KMS-11 (cell line): ENCODE data around the gene CLTB.

Experiments
- H2AFZ ChIP-seq: fragments of 200-600 bp; sonication (generic); 2 replicates; pipeline ENCODE4 v1.6.1; 2016; ENCODE audit warnings: antibody characterized with exemption, mixed run types, low read depth
- H3K27ac ChIP-seq: fragments of 200-600 bp; sonication (generic); 2 replicates; pipeline ENCODE4 v1.6.1; 2016; ENCODE audit warnings: mild to moderate bottlenecking, mixed run types
- H3K27me3 ChIP-seq: fragments of 200-600 bp; sonication (generic); 2 replicates; pipeline ENCODE4 v1.6.1; 2017; ENCODE audit warnings: mild to moderate bottlenecking, low read depth, mixed run types, moderate library complexity; ENCODE audit not compliant: insufficient read depth
- H3K36me3 ChIP-seq: fragments of 200-600 bp; sonication (generic); 2 replicates; pipeline ENCODE4 v1.6.1; 2017; ENCODE audit warnings: mild to moderate bottlenecking, mixed run types; ENCODE audit not compliant: insufficient read depth
- H3K4me1 ChIP-seq: fragments of 200-600 bp; sonication (generic); 2 replicates; pipeline ENCODE4 v1.6.1; 2016; ENCODE audit warnings: mild to moderate bottlenecking, low read depth, mixed run types; ENCODE audit not compliant: poor library complexity, severe bottlenecking
- H3K4me2 ChIP-seq: fragments of 200-600 bp; sonication (generic); 2 replicates; pipeline ENCODE4 v1.7.0; 2016; ENCODE audit warnings: mild to moderate bottlenecking, mixed run types
- H3K4me3 ChIP-seq: fragments of 200-600 bp; sonication (generic); IDR thresholded peaks from 2 replicates; pipeline ENCODE4 v1.6.1; 2017; ENCODE audit warnings: low read depth, low read length, mixed read lengths; ENCODE audit not compliant: insufficient read depth
- H3K79me2 ChIP-seq: fragments of 200-600 bp; sonication (generic); 2 replicates; pipeline ENCODE4 v1.6.1; 2016; ENCODE audit warnings: low read depth, mixed run types; ENCODE audit not compliant: insufficient read depth
- H3K9ac ChIP-seq: fragments of 200-600 bp; sonication (generic); 2 replicates; pipeline ENCODE4 v1.6.1; 2016; ENCODE audit warnings: mild to moderate bottlenecking, mixed run types
- H4K20me1 ChIP-seq: fragments of 200-600 bp; sonication (generic); 2 replicates; pipeline ENCODE4 v1.6.1; 2016; ENCODE audit warnings: mild to moderate bottlenecking, mixed run types; ENCODE audit not compliant: insufficient read depth
- TF ChIP-seq, protein P1 (sequence below): fragments of 200-600 bp; sonication (generic); conservative IDR thresholded peaks from 2 replicates; pipeline ENCODE4 v1.6.1; 2017; ENCODE audit warnings: low read depth, mild to moderate bottlenecking, antibody characterized with exemption, low read length, moderate library complexity, mixed read lengths

Gene CLTB

DNA sequence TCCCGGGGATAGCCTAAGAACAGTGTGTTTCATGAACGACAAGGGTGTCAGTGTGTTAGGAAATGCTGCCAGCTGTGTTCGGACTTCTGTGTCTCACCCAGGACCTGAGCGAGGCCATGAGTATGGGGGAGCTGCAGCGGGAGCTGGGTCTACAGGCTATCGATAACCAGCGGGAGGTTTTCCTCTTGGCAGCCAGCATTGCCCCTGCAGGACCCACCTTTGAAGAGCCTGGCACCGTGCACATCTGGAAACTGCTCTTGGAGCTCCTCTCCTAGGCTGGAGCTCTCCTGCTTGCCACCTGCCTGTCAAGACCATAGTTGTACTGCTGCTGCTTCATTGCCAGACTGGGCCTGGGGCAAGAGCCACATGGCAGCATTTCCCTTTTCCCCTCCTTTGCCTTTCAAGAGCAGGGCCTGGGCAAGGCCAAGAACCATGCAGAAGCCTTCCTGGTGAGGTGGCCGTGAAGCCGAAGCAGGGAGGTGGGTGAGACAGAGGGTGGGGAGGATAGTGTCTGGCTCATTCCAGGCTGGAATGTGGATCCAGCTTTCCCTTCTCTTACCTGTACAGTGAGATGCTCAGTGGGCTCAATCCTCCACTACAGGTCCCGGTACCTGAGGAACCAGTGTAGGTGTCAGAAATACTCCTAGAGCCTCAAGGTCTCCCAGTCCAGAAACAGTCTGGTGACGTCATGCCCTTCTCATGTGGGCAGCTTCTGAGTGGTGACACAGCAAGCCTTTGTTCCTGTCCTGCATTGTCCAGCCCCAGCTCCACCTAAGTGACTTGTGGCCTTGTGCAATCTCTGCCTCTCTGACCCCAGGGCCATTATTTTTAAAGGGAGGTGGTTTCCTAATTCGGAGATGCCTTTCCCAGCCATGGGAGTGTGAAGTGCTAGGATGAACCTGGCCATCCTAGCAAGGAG is 44.5 kb downstream of the CLTB start:
- Histone ChIP-seq H4K20me1 (no peaks in the 10 kb centered on the region), H3K4me2 (no peak overlapping the region), H3K9ac (no peak overlapping the region), H3K36me3 (no peaks in the 10 kb centered on the region), H3K27ac (no peak overlapping the region), H3K4me1 (no peaks in the 10 kb centered on the region), H3K4me3 (no peak overlapping the region), H2AFZ (no peak overlapping the region), H3K79me2 (no peaks in the 10 kb centered on the region), H3K27me3 (no peaks in the 10 kb centered on the region)
- TF ChIP-seq, protein P1, sequence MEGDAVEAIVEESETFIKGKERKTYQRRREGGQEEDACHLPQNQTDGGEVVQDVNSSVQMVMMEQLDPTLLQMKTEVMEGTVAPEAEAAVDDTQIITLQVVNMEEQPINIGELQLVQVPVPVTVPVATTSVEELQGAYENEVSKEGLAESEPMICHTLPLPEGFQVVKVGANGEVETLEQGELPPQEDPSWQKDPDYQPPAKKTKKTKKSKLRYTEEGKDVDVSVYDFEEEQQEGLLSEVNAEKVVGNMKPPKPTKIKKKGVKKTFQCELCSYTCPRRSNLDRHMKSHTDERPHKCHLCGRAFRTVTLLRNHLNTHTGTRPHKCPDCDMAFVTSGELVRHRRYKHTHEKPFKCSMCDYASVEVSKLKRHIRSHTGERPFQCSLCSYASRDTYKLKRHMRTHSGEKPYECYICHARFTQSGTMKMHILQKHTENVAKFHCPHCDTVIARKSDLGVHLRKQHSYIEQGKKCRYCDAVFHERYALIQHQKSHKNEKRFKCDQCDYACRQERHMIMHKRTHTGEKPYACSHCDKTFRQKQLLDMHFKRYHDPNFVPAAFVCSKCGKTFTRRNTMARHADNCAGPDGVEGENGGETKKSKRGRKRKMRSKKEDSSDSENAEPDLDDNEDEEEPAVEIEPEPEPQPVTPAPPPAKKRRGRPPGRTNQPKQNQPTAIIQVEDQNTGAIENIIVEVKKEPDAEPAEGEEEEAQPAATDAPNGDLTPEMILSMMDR = no peak

DNA sequence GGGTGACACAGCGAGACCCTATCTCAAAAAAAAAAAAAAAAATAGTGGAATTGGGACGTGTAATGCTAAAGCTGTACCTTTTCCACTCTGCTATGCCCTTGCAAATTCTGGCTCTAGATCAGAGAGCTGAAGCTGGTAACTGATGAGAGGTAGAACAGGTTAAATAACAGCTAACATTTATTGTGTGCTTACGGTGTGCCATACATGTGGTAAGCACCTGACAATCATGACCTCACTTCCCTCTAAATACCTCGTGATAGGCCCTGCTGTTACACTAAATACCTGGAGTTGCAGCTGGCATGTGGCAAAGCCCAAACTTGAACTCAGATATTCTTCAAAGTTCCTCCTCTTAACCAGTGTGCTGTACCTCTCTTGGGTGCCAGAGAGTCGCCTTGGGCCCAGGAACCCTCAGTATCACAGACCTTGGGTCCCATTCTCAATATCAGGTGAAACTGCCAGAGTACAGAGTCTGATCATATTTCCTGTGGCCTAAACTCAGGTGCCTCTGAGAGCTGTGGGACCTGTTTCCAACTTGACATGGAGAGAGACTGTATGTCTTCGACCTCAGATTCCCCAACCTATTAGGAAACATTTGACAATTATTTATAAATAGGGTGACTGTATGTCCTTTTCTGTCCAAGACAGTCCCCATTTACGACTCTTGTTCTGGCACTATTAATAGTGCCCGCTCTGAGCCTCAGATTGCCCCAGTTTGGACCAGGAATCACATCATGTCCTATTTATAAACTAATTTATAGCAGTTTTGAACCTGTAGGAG is 46.2 kb downstream of the CLTB start:
- no peak overlapping the region for H3K27ac ChIP-seq
- H3K4me1 ChIP-seq = no peaks in the 10 kb centered on the region
- no peaks in the 10 kb centered on the region for H3K36me3 ChIP-seq
- H3K4me3 ChIP-seq = no peak overlapping the region
- H3K27me3 ChIP-seq = no peaks in the 10 kb centered on the region
- H4K20me1 ChIP-seq = no peaks in the 10 kb centered on the region
- no peak overlapping the region for H2AFZ ChIP-seq
- no peaks in the 10 kb centered on the region for H3K79me2 ChIP-seq
- TF ChIP-seq, protein P1 = no peak
- no peak overlapping the region for H3K9ac ChIP-seq
- no peak overlapping the region for H3K4me2 ChIP-seq

DNA sequence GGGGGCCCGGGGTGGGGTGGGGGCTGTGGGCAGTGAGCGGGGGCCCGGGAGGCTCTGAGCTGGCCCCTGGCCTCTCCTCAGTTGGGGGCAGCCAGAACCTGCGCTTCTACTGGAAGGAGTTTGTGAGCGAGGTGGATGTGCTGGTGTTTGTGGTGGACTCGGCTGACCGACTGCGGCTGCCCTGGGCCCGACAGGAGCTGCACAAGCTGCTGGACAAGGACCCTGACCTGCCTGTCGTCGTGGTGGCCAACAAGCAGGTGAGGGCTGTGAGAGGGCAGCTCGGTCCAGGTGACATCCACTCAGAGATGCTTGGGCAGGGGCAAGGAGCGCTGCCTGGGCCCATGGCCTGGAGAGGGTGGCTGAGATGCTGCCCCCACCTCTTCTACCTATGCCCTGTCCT is 47.6 kb downstream of the CLTB start:
- Histone ChIP-seq H3K9ac (no peak overlapping the region), H3K36me3 (no peaks in the 10 kb centered on the region), H3K79me2 (no peaks in the 10 kb centered on the region), H3K4me3 (no peak overlapping the region), H3K4me1 (no peaks in the 10 kb centered on the region), H4K20me1 (no peaks in the 10 kb centered on the region), H3K27me3 (no peaks in the 10 kb centered on the region), H3K27ac (no peak overlapping the region), H3K4me2 (no peak overlapping the region), H2AFZ (no peak overlapping the region)
- TF ChIP-seq, protein P1 = no peak

DNA sequence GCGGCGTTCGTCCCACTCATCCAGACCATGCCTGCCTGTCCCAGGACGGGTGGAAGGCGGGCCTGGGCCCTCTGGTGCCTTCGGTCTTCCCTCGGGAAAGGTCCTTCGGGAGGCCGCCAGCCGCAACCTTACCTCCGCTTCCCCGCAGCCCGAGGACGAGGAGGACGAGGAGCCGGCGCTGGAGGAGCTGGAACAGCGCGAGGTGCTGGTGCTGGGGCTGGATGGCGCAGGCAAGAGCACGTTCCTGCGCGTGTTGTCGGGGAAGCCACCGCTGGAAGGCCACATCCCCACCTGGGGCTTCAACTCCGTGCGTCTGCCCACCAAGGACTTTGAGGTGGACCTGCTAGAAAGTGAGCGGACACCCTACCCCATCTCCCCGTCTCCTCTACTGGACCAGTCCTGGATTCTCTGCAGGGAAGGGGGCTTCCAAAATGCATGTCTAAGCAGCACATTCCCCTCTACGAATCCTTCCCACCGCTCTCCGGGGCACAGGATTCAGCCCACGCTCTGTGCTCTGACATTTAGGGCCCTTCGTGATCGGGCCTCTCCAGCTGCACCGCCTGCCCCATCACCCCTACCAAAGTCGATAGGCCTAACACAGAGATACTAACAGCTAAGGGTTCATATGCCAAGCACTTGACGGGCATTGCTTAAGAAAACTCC is 50.0 kb downstream of the CLTB start:
- Histone ChIP-seq H2AFZ (no peak overlapping the region), H3K4me3 (no peak overlapping the region), H3K27me3 (no peaks in the 10 kb centered on the region), H3K4me1 (no peaks in the 10 kb centered on the region), H3K9ac (no peak overlapping the region), H3K27ac (no peak overlapping the region), H3K36me3 (no peaks in the 10 kb centered on the region), H3K79me2 (0 out of 2 replicates have a peak, but pooled peaks cover 2% of the 10 kb centered on the region), H4K20me1 (no peaks in the 10 kb centered on the region), H3K4me2 (no peak overlapping the region)
- TF ChIP-seq, protein P1 = no peak
